ENCODE data around the gene ERC2. TPM values are rescaled to one million over a fixed set of nuclear protein-coding genes. Genes with fewer than 3 reads are reported as not detected.

The ERC2 gene
- total RNA-seq, 2 donors from 2014 or later = 0.21 TPM; not detected in 1

GRCh38 chr3:55669133-55669532 is 799.1 kb downstream of the ERC2 start:
- H3K27ac Mint-ChIP-seq = no peak overlapping the region
- no peaks in the 10 kb centered on the region for H3K36me3 Mint-ChIP-seq (ENCODE audit: low read depth)
- ATAC-seq = no peak
- H3K4me1 Mint-ChIP-seq = no peaks in the 10 kb centered on the region
- H3K9me3 ChIP-seq (ENCODE audit: control insufficient read depth, low read length, poor library complexity, severe bottlenecking) = no peaks in the 10 kb centered on the region
- H3K27me3 Mint-ChIP-seq = no peaks in the 10 kb centered on the region
- H3K4me3 Mint-ChIP-seq = no peak overlapping the region
- DNase-seq = no peak

DNA sequence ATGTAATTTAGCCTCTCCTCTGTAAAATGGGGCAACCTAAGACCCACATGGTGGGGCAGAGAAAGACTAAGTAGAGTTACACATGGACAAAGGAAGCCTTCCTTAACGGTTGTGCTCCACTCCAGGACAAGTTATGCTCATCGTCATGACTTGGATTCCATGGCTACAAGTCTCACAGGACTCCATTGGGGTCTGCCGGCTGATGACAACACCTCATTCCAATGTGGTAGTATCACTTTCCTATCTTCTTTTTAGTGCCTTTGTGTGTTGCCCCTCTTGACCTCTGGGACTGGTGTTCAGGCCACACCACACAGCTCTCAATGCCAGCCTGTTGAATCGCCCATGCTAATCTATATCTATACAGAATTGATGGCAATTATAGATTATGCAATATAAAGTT is 799.9 kb downstream of the ERC2 start:
- Mint-ChIP-seq H3K27ac (no peak overlapping the region), H3K4me3 (no peak overlapping the region), H3K36me3 (ENCODE audit: low read depth) (no peaks in the 10 kb centered on the region), H3K27me3 (no peaks in the 10 kb centered on the region), H3K4me1 (no peaks in the 10 kb centered on the region)
- no peak for ATAC-seq
- no peaks in the 10 kb centered on the region for H3K9me3 ChIP-seq (ENCODE audit: control insufficient read depth, low read length, poor library complexity, severe bottlenecking)
- no peak for DNase-seq

DNA sequence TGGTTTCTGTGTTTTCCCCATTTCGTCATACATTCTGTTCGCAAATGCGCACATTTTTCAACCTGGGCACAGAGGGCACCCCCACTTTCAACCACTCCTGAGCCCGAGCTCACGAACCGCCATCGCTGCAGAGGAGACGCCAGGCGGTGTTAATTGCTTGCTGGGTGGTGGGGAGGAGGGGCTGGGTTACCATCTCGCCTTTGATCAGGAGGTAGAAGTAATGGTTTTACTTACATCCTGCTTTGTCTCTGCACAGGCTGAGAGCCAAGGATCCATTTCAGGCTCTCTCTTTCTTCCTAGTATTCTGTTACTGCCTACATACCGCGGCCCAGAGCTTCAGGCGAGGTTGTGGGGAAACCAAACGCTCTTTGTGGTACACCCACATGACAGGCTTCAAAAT is 803.9 kb downstream of the ERC2 start:
- Mint-ChIP-seq H3K27ac (no peak overlapping the region), H3K36me3 (ENCODE audit: low read depth) (no peaks in the 10 kb centered on the region), H3K4me1 (no peaks in the 10 kb centered on the region), H3K27me3 (no peaks in the 10 kb centered on the region), H3K4me3 (no peak overlapping the region)
- ATAC-seq (no peak), DNase-seq (no peak)
- H3K9me3 ChIP-seq (ENCODE audit: control insufficient read depth, low read length, poor library complexity, severe bottlenecking) = no peaks in the 10 kb centered on the region

DNA sequence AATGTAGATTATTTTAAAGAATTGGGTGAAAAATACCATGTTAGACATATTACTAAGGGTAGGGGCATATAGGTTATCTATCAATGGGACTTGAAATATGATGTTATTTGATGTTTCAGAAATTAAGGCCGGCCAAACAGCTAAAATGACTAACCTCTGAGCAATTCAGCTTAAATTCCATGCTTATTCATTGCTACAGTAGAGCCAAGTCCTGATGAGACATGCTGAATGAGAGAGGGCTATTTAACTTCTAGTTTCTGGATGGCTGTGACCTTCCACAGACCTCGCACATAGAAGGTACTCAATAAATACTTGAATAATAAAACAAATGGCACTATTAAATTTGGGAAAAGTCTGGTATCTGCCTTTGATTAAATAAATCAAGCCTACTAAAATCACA is 805.6 kb downstream of the ERC2 start:
- DNase-seq (no peak), ATAC-seq (no peak)
- Mint-ChIP-seq H3K27me3 (no peaks in the 10 kb centered on the region), H3K36me3 (ENCODE audit: low read depth) (no peaks in the 10 kb centered on the region), H3K4me3 (no peak overlapping the region), H3K4me1 (no peaks in the 10 kb centered on the region), H3K27ac (no peak overlapping the region)
- H3K9me3 ChIP-seq (ENCODE audit: control insufficient read depth, low read length, poor library complexity, severe bottlenecking) = no peaks in the 10 kb centered on the region

- no peaks in the 10 kb centered on the region for H3K9me3 ChIP-seq (ENCODE audit: control insufficient read depth, low read length, poor library complexity, severe bottlenecking)
- ATAC-seq (no peak), DNase-seq (no peak)
- Mint-ChIP-seq H3K27ac (no peak overlapping the region), H3K27me3 (no peaks in the 10 kb centered on the region), H3K36me3 (ENCODE audit: low read depth) (no peaks in the 10 kb centered on the region), H3K4me1 (no peaks in the 10 kb centered on the region), H3K4me3 (no peak overlapping the region)
Observed at GRCh38 chr3:55661571-55661970, 806.7 kb downstream of the ERC2 start.

GRCh38 chr3:55661141-55661540 is 807.1 kb downstream of the ERC2 start:
- Mint-ChIP-seq H3K4me1 (no peaks in the 10 kb centered on the region), H3K27ac (no peak overlapping the region), H3K27me3 (no peaks in the 10 kb centered on the region), H3K36me3 (ENCODE audit: low read depth) (no peaks in the 10 kb centered on the region), H3K4me3 (no peak overlapping the region)
- H3K9me3 ChIP-seq (ENCODE audit: control insufficient read depth, low read length, poor library complexity, severe bottlenecking) = no peaks in the 10 kb centered on the region
- ATAC-seq (no peak), DNase-seq (no peak)

DNA sequence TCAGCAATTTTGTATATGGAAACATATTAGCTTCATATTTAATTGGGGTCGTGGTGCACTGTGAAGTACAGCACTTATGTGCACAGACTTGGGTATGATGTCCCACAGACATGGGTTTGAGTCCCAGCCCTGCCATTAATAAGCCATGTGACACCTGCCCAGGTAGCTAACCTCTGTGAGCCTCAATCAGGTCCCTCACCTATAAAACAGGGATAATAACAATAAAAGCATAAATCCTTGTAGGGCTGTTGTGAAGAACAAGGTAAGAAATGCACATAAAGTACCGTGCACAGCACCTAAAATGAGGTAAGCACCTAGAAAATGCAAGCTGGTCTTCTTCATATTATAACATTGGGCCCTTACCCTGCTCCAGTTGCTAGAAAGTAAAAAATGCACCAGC is 807.6 kb downstream of the ERC2 start:
- Mint-ChIP-seq H3K27ac (no peak overlapping the region), H3K36me3 (ENCODE audit: low read depth) (no peaks in the 10 kb centered on the region), H3K4me3 (no peak overlapping the region), H3K4me1 (no peaks in the 10 kb centered on the region), H3K27me3 (no peaks in the 10 kb centered on the region)
- DNase-seq (no peak), ATAC-seq (no peak)
- no peaks in the 10 kb centered on the region for H3K9me3 ChIP-seq (ENCODE audit: control insufficient read depth, low read length, poor library complexity, severe bottlenecking)

DNA sequence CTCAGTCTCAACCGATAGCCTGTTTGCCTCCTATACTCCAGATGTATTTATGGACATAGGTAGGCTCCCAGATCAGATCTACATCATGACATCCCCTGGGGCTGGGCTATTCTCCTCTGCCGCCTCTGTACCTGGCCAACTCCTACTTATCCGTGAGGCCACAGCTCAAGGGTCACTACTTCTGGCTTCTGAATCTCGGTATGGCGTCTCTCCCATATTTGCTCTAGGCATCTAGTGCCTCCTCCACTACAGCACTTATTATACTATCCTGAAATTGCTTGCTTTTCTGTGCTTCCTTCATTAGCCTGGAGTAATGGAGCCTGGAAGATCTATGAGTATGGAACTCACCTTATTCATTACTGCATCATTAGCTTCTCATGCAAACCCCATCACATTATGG is 808.6 kb downstream of the ERC2 start:
- no peaks in the 10 kb centered on the region for H3K27me3 Mint-ChIP-seq
- no peaks in the 10 kb centered on the region for H3K9me3 ChIP-seq (ENCODE audit: control insufficient read depth, low read length, poor library complexity, severe bottlenecking)
- ATAC-seq (no peak), DNase-seq (no peak)
- H3K27ac Mint-ChIP-seq = no peak overlapping the region
- no peaks in the 10 kb centered on the region for H3K36me3 Mint-ChIP-seq (ENCODE audit: low read depth)
- no peak overlapping the region for H3K4me3 Mint-ChIP-seq
- no peaks in the 10 kb centered on the region for H3K4me1 Mint-ChIP-seq

- DNase-seq (no peak), ATAC-seq (no peak)
- Mint-ChIP-seq H3K27me3 (no peaks in the 10 kb centered on the region), H3K27ac (no peak overlapping the region), H3K4me1 (no peaks in the 10 kb centered on the region), H3K36me3 (ENCODE audit: low read depth) (no peaks in the 10 kb centered on the region), H3K4me3 (no peak overlapping the region)
- no peaks in the 10 kb centered on the region for H3K9me3 ChIP-seq (ENCODE audit: control insufficient read depth, low read length, poor library complexity, severe bottlenecking)
Observed at GRCh38 chr3:55658690-55659562, 809.3 kb downstream of the ERC2 start.

DNA sequence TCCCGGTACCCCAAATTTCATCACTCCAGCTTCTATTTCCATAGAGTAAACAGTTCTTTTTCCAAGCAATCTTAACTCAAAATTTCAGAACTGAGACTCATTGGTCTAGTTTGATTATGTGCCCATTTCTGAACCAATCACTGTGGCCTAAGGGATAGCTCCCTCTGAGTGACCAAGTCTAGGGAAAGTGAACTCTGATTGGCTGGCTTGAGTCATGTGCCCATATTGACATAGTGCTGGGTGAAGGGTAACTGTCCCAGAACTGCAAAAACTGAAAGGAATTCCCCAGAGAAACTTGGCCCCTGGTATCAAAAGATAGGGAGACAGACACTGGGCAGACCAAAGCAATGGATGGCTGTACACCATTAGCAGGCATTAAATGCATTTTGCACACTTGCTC is 810.0 kb downstream of the ERC2 start:
- H3K36me3 Mint-ChIP-seq (ENCODE audit: low read depth) = no peaks in the 10 kb centered on the region
- no peaks in the 10 kb centered on the region for H3K4me1 Mint-ChIP-seq
- no peak overlapping the region for H3K27ac Mint-ChIP-seq
- ATAC-seq (no peak), DNase-seq (no peak)
- no peaks in the 10 kb centered on the region for H3K27me3 Mint-ChIP-seq
- no peak overlapping the region for H3K4me3 Mint-ChIP-seq
- no peaks in the 10 kb centered on the region for H3K9me3 ChIP-seq (ENCODE audit: control insufficient read depth, low read length, poor library complexity, severe bottlenecking)

DNA sequence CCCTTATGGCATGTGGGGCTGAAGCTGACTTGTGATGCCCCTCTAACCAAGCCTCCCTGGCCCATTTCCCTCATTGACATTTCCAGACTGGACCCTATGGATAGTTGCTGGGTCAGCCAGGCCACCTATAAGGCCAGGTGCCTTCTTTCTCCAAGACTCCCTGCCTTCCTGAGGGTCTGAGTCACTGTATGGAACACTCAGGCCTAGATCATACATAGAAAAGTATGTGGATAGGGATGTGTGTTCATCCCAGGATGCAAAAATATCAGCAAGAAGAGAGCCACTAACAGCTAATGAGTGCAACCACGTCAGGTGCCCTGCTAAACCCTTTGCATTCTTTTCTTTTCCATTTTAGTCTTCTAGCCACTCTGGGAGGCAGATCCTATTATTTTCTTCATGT is 812.7 kb downstream of the ERC2 start:
- DNase-seq (no peak), ATAC-seq (no peak)
- Mint-ChIP-seq H3K4me3 (no peak overlapping the region), H3K4me1 (no peaks in the 10 kb centered on the region), H3K27me3 (no peaks in the 10 kb centered on the region), H3K27ac (no peak overlapping the region), H3K36me3 (ENCODE audit: low read depth) (no peaks in the 10 kb centered on the region)
- H3K9me3 ChIP-seq (ENCODE audit: control insufficient read depth, low read length, poor library complexity, severe bottlenecking) = no peaks in the 10 kb centered on the region

DNA sequence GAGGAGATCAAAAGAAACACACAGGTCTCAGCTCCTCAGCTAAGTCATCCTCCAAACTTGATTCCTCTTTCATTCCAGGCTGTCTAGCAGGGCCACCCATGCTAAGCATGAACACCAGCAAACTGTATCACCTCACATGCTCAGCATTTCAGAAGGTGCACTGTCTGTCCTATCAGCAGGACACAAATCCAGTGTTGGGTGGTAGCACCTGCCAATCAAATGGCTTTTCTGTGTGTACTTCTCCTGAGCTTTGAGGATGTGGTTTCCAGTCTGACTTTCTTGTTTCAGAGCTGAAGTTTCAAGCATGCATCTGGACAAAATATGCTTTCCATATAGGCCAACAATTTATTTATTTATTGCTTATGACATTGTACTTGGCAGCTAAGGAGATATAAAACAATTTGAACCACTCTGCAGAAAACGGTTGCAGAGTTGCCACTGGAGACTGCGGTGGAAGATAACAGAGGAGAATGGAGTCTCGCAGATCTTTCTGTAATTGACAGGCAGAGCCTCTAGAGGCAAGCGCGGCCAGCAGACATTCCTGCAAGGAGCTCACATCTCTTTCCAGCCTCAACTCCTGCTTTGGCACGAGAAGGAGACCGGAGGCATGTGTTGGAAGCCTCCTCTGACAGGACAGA is 814.0 kb downstream of the ERC2 start:
- ATAC-seq (no peak), DNase-seq (no peak)
- Mint-ChIP-seq H3K27me3 (no peaks in the 10 kb centered on the region), H3K4me3 (no peak overlapping the region), H3K4me1 (no peaks in the 10 kb centered on the region), H3K27ac (no peak overlapping the region), H3K36me3 (ENCODE audit: low read depth) (no peaks in the 10 kb centered on the region)
- no peaks in the 10 kb centered on the region for H3K9me3 ChIP-seq (ENCODE audit: control insufficient read depth, low read length, poor library complexity, severe bottlenecking)

DNA sequence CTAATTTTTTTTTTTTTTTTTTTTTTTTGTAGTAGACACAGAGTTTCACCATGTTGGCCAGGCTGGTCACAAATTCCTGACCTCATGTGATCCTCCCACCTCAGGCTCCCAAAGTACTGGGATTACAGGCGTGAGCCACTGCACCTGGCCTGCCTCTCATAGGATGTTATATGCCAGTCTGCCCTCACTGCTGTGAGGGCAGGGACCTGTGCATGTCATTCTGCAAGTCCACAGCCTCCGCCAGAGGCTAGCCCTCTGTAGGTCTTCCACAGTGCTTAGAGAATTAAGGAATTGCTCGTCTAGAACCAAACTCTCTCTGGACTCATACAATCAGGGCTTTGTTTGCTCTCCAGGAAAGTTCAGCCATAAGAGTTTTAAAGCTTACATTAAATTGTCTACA is 817.3 kb downstream of the ERC2 start:
- H3K27ac Mint-ChIP-seq = no peak overlapping the region
- ATAC-seq (no peak), DNase-seq (no peak)
- peaks cover 5% of the 10 kb centered on the region for H3K27me3 Mint-ChIP-seq
- H3K4me3 Mint-ChIP-seq = no peak overlapping the region
- H3K4me1 Mint-ChIP-seq = no peaks in the 10 kb centered on the region
- H3K9me3 ChIP-seq (ENCODE audit: control insufficient read depth, low read length, poor library complexity, severe bottlenecking) = no peaks in the 10 kb centered on the region
- no peaks in the 10 kb centered on the region for H3K36me3 Mint-ChIP-seq (ENCODE audit: low read depth)

DNA sequence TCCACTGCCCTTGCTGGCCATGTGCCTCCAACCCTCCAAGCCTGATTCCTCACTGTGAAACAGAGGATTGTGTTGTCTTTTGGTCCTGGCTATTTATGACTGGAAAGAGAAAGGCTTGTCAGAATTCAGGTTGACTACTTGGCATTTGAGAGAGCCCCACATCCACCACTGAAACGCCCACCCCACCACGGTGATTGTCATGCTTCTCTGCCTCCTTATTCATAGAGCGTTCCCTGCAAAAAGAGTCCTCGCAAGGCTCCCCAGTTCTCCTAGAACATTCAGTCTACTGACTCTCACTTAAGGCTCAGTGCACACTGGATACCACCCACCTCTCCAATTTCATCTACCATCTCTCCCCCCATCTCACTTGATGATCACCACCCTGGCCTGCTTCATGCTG is 818.3 kb downstream of the ERC2 start:
- H3K4me1 Mint-ChIP-seq = no peaks in the 10 kb centered on the region
- no peak overlapping the region for H3K27ac Mint-ChIP-seq
- peaks cover 5% of the 10 kb centered on the region for H3K27me3 Mint-ChIP-seq
- ATAC-seq (no peak), DNase-seq (no peak)
- H3K4me3 Mint-ChIP-seq = no peak overlapping the region
- no peaks in the 10 kb centered on the region for H3K36me3 Mint-ChIP-seq (ENCODE audit: low read depth)
- H3K9me3 ChIP-seq (ENCODE audit: control insufficient read depth, low read length, poor library complexity, severe bottlenecking) = no peaks in the 10 kb centered on the region

All from T-helper 17 cell (primary cell).